ENCODE data around the gene MAD2L2. TPM values are rescaled to one million over a fixed set of nuclear protein-coding genes. Genes with fewer than 3 reads are reported as not detected.

MAD2L2 gene
- total RNA-seq, 1 experiment from 2014 or later: 93.8 TPM

DNA sequence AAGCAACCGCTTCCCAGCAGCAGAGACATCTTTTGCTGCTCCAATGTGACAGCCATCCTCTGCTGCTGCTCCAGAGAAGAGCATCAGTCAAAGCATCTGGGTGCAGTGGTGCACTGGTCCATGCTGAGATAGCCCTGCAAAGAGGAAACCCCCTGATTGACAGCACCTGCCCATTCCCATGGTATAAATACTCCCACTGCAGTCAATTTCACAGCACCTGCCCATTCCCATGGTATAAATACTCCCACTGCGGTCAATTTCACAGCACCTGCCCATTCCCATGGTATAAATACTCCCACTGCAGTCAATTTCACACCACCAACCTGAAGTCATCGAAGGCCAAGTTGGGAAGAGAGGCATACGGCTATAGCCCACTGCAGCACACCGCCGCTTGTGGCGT, 52.2 kb downstream of the MAD2L2 start:
- Histone ChIP-seq H3K79me2 (ENCODE audit: insufficient read depth, low read length) (no peaks in the 10 kb centered on the region), H3K4me2 (ENCODE audit: low read length) (no peak overlapping the region), H3K27ac (ENCODE audit: low read depth, low read length) (no peak overlapping the region), H3K4me1 (ENCODE audit: control insufficient read depth in 1 of 2, insufficient read depth in 2 of 2, low read length in 2 of 2) (no peaks in the 10 kb centered on the region), H3K9me3 (ENCODE audit: control insufficient read depth in 1 of 2, insufficient read depth in 1 of 2, low read depth in 1 of 2, low read length in 2 of 2) (no peaks in the 10 kb centered on the region), H3K9me2 (ENCODE audit: insufficient read depth) (no peaks in the 10 kb centered on the region), H4K20me1 (ENCODE audit: insufficient read depth) (no peaks in the 10 kb centered on the region), H3K9ac (ENCODE audit: low read length) (no peak overlapping the region), H2AFZ (ENCODE audit: low read depth, low read length, poor library complexity, severe bottlenecking) (no peak overlapping the region), H3K36me3 (ENCODE audit: control insufficient read depth in 1 of 2, insufficient read depth in 2 of 2, low read length in 2 of 2) (no peaks in the 10 kb centered on the region), H3K27me3 (ENCODE audit: insufficient read depth, low read length) (peaks cover 17% of the 10 kb centered on the region; the same call in 1 of the 2 replicates), H3K4me3 (replicated peaks in 1 of 2; ENCODE audit: low read depth in 1 of 2, low read length in 2 of 2) (no peak overlapping the region)
- TF ChIP-seq, protein P1, sequence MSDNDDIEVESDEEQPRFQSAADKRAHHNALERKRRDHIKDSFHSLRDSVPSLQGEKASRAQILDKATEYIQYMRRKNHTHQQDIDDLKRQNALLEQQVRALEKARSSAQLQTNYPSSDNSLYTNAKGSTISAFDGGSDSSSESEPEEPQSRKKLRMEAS (IDR thresholded peaks at IDR 0.05): no peak
- TF ChIP-seq EZH2 (IDR thresholded peaks at IDR 0.05) (no peak), ELF1 (IDR thresholded peaks at IDR 0.05; ENCODE audit: borderline replicate concordance, low read depth) (no peak), SIN3A (IDR thresholded peaks at IDR 0.05; ENCODE audit: low read depth) (no peak), JUND (IDR thresholded peaks at IDR 0.05) (no peak), EZH2phosphoT487 (IDR thresholded peaks at IDR 0.05; ENCODE audit: borderline replicate concordance) (no peak), TCF7L2 (IDR thresholded peaks at IDR 0.05; ENCODE audit: borderline replicate concordance, extremely low read depth, insufficient read depth, insufficient read length) (no peak), SRF (IDR thresholded peaks at IDR 0.05; ENCODE audit: low read depth) (no peak), POLR2A (IDR thresholded peaks at IDR 0.05; ENCODE audit: borderline replicate concordance, extremely low read depth, insufficient read depth, insufficient read length) (no peak), EGR1 (IDR thresholded peaks at IDR 0.05; ENCODE audit: low read depth) (no peak), ZNF274 (IDR thresholded peaks at IDR 0.05; ENCODE audit: low read depth, low read length) (no peak), POLR2AphosphoS5 (IDR thresholded peaks at IDR 0.05; ENCODE audit: low read depth, low read length) (no peak), SP1 (IDR thresholded peaks at IDR 0.05; ENCODE audit: low read depth) (no peak), YY1 (IDR thresholded peaks at IDR 0.05; ENCODE audit: extremely low read depth, insufficient replicate concordance, low read depth, low read length) (no peak), FOSL1 (IDR thresholded peaks at IDR 0.05; ENCODE audit: low read depth) (no peak)
- TF ChIP-seq, protein P2, sequence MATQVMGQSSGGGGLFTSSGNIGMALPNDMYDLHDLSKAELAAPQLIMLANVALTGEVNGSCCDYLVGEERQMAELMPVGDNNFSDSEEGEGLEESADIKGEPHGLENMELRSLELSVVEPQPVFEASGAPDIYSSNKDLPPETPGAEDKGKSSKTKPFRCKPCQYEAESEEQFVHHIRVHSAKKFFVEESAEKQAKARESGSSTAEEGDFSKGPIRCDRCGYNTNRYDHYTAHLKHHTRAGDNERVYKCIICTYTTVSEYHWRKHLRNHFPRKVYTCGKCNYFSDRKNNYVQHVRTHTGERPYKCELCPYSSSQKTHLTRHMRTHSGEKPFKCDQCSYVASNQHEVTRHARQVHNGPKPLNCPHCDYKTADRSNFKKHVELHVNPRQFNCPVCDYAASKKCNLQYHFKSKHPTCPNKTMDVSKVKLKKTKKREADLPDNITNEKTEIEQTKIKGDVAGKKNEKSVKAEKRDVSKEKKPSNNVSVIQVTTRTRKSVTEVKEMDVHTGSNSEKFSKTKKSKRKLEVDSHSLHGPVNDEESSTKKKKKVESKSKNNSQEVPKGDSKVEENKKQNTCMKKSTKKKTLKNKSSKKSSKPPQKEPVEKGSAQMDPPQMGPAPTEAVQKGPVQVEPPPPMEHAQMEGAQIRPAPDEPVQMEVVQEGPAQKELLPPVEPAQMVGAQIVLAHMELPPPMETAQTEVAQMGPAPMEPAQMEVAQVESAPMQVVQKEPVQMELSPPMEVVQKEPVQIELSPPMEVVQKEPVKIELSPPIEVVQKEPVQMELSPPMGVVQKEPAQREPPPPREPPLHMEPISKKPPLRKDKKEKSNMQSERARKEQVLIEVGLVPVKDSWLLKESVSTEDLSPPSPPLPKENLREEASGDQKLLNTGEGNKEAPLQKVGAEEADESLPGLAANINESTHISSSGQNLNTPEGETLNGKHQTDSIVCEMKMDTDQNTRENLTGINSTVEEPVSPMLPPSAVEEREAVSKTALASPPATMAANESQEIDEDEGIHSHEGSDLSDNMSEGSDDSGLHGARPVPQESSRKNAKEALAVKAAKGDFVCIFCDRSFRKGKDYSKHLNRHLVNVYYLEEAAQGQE (IDR thresholded peaks at IDR 0.05; ENCODE audit: low read depth): no peak
- TF ChIP-seq, protein P3, sequence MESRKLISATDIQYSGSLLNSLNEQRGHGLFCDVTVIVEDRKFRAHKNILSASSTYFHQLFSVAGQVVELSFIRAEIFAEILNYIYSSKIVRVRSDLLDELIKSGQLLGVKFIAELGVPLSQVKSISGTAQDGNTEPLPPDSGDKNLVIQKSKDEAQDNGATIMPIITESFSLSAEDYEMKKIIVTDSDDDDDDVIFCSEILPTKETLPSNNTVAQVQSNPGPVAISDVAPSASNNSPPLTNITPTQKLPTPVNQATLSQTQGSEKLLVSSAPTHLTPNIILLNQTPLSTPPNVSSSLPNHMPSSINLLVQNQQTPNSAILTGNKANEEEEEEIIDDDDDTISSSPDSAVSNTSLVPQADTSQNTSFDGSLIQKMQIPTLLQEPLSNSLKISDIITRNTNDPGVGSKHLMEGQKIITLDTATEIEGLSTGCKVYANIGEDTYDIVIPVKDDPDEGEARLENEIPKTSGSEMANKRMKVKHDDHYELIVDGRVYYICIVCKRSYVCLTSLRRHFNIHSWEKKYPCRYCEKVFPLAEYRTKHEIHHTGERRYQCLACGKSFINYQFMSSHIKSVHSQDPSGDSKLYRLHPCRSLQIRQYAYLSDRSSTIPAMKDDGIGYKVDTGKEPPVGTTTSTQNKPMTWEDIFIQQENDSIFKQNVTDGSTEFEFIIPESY (IDR thresholded peaks at IDR 0.05; ENCODE audit: extremely low read depth, insufficient replicate concordance, low read length): no peak
- TF ChIP-seq, protein P4, sequence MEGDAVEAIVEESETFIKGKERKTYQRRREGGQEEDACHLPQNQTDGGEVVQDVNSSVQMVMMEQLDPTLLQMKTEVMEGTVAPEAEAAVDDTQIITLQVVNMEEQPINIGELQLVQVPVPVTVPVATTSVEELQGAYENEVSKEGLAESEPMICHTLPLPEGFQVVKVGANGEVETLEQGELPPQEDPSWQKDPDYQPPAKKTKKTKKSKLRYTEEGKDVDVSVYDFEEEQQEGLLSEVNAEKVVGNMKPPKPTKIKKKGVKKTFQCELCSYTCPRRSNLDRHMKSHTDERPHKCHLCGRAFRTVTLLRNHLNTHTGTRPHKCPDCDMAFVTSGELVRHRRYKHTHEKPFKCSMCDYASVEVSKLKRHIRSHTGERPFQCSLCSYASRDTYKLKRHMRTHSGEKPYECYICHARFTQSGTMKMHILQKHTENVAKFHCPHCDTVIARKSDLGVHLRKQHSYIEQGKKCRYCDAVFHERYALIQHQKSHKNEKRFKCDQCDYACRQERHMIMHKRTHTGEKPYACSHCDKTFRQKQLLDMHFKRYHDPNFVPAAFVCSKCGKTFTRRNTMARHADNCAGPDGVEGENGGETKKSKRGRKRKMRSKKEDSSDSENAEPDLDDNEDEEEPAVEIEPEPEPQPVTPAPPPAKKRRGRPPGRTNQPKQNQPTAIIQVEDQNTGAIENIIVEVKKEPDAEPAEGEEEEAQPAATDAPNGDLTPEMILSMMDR (IDR thresholded peaks at IDR 0.05 in 2 of 3, conservative IDR thresholded peaks at IDR 0.05 in 1 of 3; ENCODE audit: borderline replicate concordance in 1 of 3, insufficient read depth in 1 of 3, low read depth in 2 of 3, low read length in 2 of 3): no peak
- TF ChIP-seq, protein P5, sequence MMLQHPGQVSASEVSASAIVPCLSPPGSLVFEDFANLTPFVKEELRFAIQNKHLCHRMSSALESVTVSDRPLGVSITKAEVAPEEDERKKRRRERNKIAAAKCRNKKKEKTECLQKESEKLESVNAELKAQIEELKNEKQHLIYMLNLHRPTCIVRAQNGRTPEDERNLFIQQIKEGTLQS (IDR thresholded peaks at IDR 0.05): no peak
- DNase-seq (ENCODE audit: low read depth, low spot score) (no peak), ATAC-seq (no peak)
- POLR2A ChIA-PET: no interaction called here
- intact Hi-C loops (cut with micrococcal nuclease): no loop called here
- no TSS peak for BruUV-seq (replicated peaks)
- CTCF ChIA-PET: no interaction called here
- RAD21 ChIA-PET (ENCODE audit: low non-redundant PET in 1 of 2, low total read pairs in 2 of 2, uncharacterized antibody in 2 of 2, unreplicated experiment in 2 of 2): no interaction called here

All from HCT116 (cell line).